HEK293 (cell line): ENCODE measurements around the gene GAS5.

ENCODE experiments used
- MEIS1 ChIP-seq: sonication (generic); formaldehyde crosslinking; IDR thresholded peaks from 2 replicates; pipeline ENCODE4 v1.8.1; 2022; ENCODE audit warnings: missing genetic modification reagents, mild to moderate bottlenecking, borderline replicate concordance
- ZFP3 ChIP-seq: fragments of 450-650 bp; formaldehyde crosslinking; IDR thresholded peaks from 2 replicates; pipeline ENCODE4 v1.5.1; 2016; ENCODE audit warnings: low read depth, missing biosample characterization, missing genetic modification characterization
- ZFP37 ChIP-seq: fragments of 450-650 bp; formaldehyde crosslinking; IDR thresholded peaks from 2 replicates; pipeline ENCODE4 v1.5.1; 2016; ENCODE audit warnings: missing biosample characterization, missing genetic modification characterization
- ZNF585B ChIP-seq: fragments of 450-650 bp; formaldehyde crosslinking; IDR thresholded peaks from 2 replicates; pipeline ENCODE4 v1.5.1; 2016; ENCODE audit warnings: missing biosample characterization, missing genetic modification characterization
- ZSCAN16 ChIP-seq: fragments of 450-650 bp; formaldehyde crosslinking; IDR thresholded peaks from 2 replicates; pipeline ENCODE4 v1.5.1; 2016; ENCODE audit warnings: missing biosample characterization, missing genetic modification characterization
- TF ChIP-seq, protein P1 (sequence below): fragments of 450-650 bp; formaldehyde crosslinking; IDR thresholded peaks from 2 replicates; pipeline ENCODE4 v1.5.1; 2016; ENCODE audit warnings: missing biosample characterization, missing genetic modification characterization
- TF ChIP-seq, protein P2 (sequence below): fragments of 450-650 bp; formaldehyde crosslinking; IDR thresholded peaks from 2 replicates; pipeline ENCODE4 v1.5.1; 2016; ENCODE audit warnings: missing biosample characterization, missing genetic modification characterization
- TF ChIP-seq, protein P3 (sequence below): IDR thresholded peaks from 2 replicates; pipeline ENCODE4 v1.6.1; 2011; ENCODE audit warnings: mild to moderate bottlenecking, low read depth, low read length, borderline replicate concordance
- TF ChIP-seq, protein P4 (sequence below): fragments of 450-650 bp; formaldehyde crosslinking; IDR thresholded peaks from 2 replicates; pipeline ENCODE4 v1.5.1; 2016; ENCODE audit warnings: missing biosample characterization, missing genetic modification characterization
- TF ChIP-seq, protein P5 (sequence below): fragments of 450-650 bp; formaldehyde crosslinking; IDR thresholded peaks from 2 replicates; pipeline ENCODE4 v1.5.1; 2016; ENCODE audit warnings: missing biosample characterization, missing genetic modification characterization
- TF ChIP-seq, protein P6 (sequence below): fragments of 450-650 bp; formaldehyde crosslinking; IDR thresholded peaks from 2 replicates; pipeline ENCODE4 v1.5.1; 2017; ENCODE audit warnings: missing biosample characterization, missing genetic modification characterization

DNA sequence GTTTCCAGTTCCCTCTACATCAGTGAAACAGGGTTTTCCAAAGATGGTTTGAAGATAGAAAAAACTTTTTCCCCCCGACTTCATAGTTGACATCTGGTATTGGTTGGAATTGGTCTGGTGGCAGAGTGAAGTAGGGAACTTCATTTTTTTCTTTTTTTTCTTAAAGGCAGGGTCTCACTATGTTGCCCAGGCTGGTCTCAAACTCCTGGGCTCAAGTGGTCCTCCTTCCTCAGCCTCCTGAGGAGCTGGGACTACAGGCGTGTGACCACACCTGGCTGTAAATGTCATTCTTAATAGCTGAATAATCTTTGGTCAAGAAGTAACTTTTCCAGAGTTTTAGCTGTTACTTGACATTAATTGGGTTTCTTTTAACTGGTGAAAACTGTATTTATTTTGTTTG is 22.1 kb upstream of the GAS5 start:
- no peak for TF ChIP-seq ZFP3 (tag by site-specific recombination)
- TF ChIP-seq, protein P1, sequence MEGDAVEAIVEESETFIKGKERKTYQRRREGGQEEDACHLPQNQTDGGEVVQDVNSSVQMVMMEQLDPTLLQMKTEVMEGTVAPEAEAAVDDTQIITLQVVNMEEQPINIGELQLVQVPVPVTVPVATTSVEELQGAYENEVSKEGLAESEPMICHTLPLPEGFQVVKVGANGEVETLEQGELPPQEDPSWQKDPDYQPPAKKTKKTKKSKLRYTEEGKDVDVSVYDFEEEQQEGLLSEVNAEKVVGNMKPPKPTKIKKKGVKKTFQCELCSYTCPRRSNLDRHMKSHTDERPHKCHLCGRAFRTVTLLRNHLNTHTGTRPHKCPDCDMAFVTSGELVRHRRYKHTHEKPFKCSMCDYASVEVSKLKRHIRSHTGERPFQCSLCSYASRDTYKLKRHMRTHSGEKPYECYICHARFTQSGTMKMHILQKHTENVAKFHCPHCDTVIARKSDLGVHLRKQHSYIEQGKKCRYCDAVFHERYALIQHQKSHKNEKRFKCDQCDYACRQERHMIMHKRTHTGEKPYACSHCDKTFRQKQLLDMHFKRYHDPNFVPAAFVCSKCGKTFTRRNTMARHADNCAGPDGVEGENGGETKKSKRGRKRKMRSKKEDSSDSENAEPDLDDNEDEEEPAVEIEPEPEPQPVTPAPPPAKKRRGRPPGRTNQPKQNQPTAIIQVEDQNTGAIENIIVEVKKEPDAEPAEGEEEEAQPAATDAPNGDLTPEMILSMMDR (tag by site-specific recombination) = no peak
- TF ChIP-seq MEIS1 (CRISPR knock-in tag) = no peak
- no peak for TF ChIP-seq ZSCAN16 (tag by site-specific recombination)
- TF ChIP-seq, protein P2, sequence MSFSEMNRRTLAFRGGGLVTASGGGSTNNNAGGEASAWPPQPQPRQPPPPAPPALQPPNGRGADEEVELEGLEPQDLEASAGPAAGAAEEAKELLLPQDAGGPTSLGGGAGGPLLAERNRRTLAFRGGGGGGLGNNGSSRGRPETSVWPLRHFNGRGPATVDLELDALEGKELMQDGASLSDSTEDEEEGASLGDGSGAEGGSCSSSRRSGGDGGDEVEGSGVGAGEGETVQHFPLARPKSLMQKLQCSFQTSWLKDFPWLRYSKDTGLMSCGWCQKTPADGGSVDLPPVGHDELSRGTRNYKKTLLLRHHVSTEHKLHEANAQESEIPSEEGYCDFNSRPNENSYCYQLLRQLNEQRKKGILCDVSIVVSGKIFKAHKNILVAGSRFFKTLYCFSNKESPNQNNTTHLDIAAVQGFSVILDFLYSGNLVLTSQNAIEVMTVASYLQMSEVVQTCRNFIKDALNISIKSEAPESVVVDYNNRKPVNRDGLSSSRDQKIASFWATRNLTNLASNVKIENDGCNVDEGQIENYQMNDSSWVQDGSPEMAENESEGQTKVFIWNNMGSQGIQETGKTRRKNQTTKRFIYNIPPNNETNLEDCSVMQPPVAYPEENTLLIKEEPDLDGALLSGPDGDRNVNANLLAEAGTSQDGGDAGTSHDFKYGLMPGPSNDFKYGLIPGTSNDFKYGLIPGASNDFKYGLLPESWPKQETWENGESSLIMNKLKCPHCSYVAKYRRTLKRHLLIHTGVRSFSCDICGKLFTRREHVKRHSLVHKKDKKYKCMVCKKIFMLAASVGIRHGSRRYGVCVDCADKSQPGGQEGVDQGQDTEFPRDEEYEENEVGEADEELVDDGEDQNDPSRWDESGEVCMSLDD (tag by site-specific recombination) = no peak
- no peak for TF ChIP-seq ZFP37
- TF ChIP-seq, protein P3, sequence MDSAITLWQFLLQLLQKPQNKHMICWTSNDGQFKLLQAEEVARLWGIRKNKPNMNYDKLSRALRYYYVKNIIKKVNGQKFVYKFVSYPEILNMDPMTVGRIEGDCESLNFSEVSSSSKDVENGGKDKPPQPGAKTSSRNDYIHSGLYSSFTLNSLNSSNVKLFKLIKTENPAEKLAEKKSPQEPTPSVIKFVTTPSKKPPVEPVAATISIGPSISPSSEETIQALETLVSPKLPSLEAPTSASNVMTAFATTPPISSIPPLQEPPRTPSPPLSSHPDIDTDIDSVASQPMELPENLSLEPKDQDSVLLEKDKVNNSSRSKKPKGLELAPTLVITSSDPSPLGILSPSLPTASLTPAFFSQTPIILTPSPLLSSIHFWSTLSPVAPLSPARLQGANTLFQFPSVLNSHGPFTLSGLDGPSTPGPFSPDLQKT = no peak
- TF ChIP-seq, protein P4, sequence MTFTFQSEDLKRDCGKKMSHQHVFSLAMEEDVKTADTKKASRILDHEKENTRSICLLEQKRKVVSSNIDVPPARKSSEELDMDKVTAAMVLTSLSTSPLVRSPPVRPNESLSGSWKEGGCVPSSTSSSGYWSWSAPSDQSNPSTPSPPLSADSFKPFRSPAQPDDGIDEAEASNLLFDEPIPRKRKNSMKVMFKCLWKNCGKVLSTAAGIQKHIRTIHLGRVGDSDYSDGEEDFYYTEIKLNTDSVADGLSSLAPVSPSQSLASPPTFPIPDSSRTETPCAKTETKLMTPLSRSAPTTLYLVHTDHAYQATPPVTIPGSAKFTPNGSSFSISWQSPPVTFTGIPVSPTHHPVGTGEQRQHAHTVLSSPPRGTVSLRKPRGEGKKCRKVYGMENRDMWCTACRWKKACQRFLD = no peak
- TF ChIP-seq, protein P5, sequence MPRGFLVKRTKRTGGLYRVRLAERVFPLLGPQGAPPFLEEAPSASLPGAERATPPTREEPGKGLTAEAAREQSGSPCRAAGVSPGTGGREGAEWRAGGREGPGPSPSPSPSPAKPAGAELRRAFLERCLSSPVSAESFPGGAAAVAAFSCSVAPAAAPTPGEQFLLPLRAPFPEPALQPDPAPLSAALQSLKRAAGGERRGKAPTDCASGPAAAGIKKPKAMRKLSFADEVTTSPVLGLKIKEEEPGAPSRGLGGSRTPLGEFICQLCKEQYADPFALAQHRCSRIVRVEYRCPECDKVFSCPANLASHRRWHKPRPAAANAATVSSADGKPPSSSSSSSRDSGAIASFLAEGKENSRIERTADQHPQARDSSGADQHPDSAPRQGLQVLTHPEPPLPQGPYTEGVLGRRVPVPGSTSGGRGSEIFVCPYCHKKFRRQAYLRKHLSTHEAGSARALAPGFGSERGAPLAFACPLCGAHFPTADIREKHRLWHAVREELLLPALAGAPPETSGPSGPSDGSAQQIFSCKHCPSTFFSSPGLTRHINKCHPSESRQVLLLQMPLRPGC = no peak
- TF ChIP-seq, protein P6, sequence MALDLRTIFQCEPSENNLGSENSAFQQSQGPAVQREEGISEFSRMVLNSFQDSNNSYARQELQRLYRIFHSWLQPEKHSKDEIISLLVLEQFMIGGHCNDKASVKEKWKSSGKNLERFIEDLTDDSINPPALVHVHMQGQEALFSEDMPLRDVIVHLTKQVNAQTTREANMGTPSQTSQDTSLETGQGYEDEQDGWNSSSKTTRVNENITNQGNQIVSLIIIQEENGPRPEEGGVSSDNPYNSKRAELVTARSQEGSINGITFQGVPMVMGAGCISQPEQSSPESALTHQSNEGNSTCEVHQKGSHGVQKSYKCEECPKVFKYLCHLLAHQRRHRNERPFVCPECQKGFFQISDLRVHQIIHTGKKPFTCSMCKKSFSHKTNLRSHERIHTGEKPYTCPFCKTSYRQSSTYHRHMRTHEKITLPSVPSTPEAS (tag by site-specific recombination) = no peak
- no peak for TF ChIP-seq ZNF585B (tag by site-specific recombination)
